ENCODE measurements around the gene POLR2E. TPM values are rescaled to one million over a fixed set of nuclear protein-coding genes. Genes with fewer than 3 reads are reported as not detected.

Gene POLR2E
- polyA plus RNA-seq, 3 donors, result 183 to 222 (median 195) TPM

GRCh38 chr19:1072371-1073015 lies 22.7 kb downstream of the POLR2E start:
- Mint-ChIP-seq H3K9me3 (no peaks in the 10 kb centered on the region), H3K4me1 (peaks cover 67% of the 10 kb centered on the region), H3K27me3 (ENCODE audit: low read depth in 3 of 3) (peaks cover 0 to 1% (median 0%) of the 10 kb centered on the region in 3 donors), H3K4me3 (no peak overlapping the region), H3K36me3 (peaks cover 42 to 75% of the 10 kb centered on the region in 2 donors), H3K27ac (peak overlapping the region in 6 of 7 donors; percentile 15 to 80 (median 37))
- TF ChIP-seq CTCF (IDR thresholded peaks at IDR 0.05), result no peak
- Histone ChIP-seq H3K36me3 (replicated peaks in 1 of 2; ENCODE audit: control insufficient read depth in 1 of 2, insufficient read depth in 2 of 2, low read length in 2 of 2) (peaks cover 53 to 58% of the 10 kb centered on the region in 2 donors), H3K9me3 (replicated peaks in 1 of 2; ENCODE audit: control insufficient read depth in 1 of 2, insufficient read depth in 1 of 2, low read length in 2 of 2) (no peaks in the 10 kb centered on the region), H3K27ac (ENCODE audit: low read depth in 1 of 2, low read length in 2 of 2) (no peak overlapping the region), H3K27me3 (ENCODE audit: control insufficient read depth in 2 of 2, insufficient read depth in 2 of 2, low read length in 2 of 2) (no peaks in the 10 kb centered on the region), H2AFZ (ENCODE audit: insufficient read depth, low read depth, low read length, poor library complexity, severe bottlenecking) (no peak overlapping the region), H3K4me1 (ENCODE audit: control insufficient read depth in 1 of 2, insufficient read depth in 2 of 2, low read length in 2 of 2) (peaks cover 77 to 92% of the 10 kb centered on the region in 2 donors), H3K79me2 (ENCODE audit: insufficient read depth, low read length) (peaks cover 95% of the 10 kb centered on the region), H3K9ac (ENCODE audit: insufficient read depth, low read length, poor library complexity, severe bottlenecking) (no peak overlapping the region), H3K4me3 (replicated peaks in 1 of 3; ENCODE audit: low read depth in 2 of 3, low read length in 3 of 3) (no peak overlapping the region), H4K20me1 (ENCODE audit: insufficient read depth, low read length) (peaks cover 95% of the 10 kb centered on the region), H3K4me2 (replicated peaks; ENCODE audit: extremely low read depth, low read length, poor library complexity, severe bottlenecking) (no peak overlapping the region)
- DNase-seq, result no peak
- 82% methylated on average over 3 of the region's 11 CpGs for WGBS (ENCODE audit: insufficient coverage)
- intact Hi-C loops (cut with micrococcal nuclease), result loop anchor here in 1 of 2 donors (2.0 to 5.0 kb wide), 2 partner anchors 14 to 35 kb away; no protein-coding TSS in a partner anchor

GRCh38 chr19:1070931-1071791 lies 24.0 kb downstream of the POLR2E start:
- H3K79me2 ChIP-seq (ENCODE audit: insufficient read depth, low read length), result peaks cover 94% of the 10 kb centered on the region
- no peak overlapping the region for H3K9ac ChIP-seq (ENCODE audit: insufficient read depth, low read length, poor library complexity, severe bottlenecking)
- intact Hi-C loops (cut with micrococcal nuclease), result loop anchor here in 1 of 2 donors (5.0 kb wide), 1 partner anchor 34 kb away; no protein-coding TSS in a partner anchor
- H3K4me2 ChIP-seq (replicated peaks; ENCODE audit: extremely low read depth, low read length, poor library complexity, severe bottlenecking), result no peak overlapping the region
- WGBS (ENCODE audit: insufficient coverage), result 95% methylated on average over 98 of the region's 99 CpGs
- H3K4me1 ChIP-seq (ENCODE audit: control insufficient read depth in 1 of 2, insufficient read depth in 2 of 2, low read length in 2 of 2), result peaks cover 70 to 88% of the 10 kb centered on the region in 2 donors
- no peak for DNase-seq
- H3K27me3 Mint-ChIP-seq (ENCODE audit: low read depth in 3 of 3), result peaks cover 0 to 1% (median 0%) of the 10 kb centered on the region in 3 donors
- no peak overlapping the region for H3K4me3 ChIP-seq (replicated peaks in 1 of 3; ENCODE audit: low read depth in 2 of 3, low read length in 3 of 3)
- H3K4me3 Mint-ChIP-seq, result no peak overlapping the region
- H3K9me3 Mint-ChIP-seq, result no peaks in the 10 kb centered on the region
- TF ChIP-seq CTCF (IDR thresholded peaks at IDR 0.05), result no peak
- H4K20me1 ChIP-seq (ENCODE audit: insufficient read depth, low read length), result peaks cover 88% of the 10 kb centered on the region
- peaks cover 38 to 63% of the 10 kb centered on the region in 2 donors for H3K36me3 Mint-ChIP-seq
- peak overlapping the region in 1 of 7 donors; percentile 70 for H3K27ac Mint-ChIP-seq
- H3K4me1 Mint-ChIP-seq, result peaks cover 61% of the 10 kb centered on the region
- peaks cover 49 to 53% of the 10 kb centered on the region in 2 donors for H3K36me3 ChIP-seq (replicated peaks in 1 of 2; ENCODE audit: control insufficient read depth in 1 of 2, insufficient read depth in 2 of 2, low read length in 2 of 2)
- H3K27me3 ChIP-seq (ENCODE audit: control insufficient read depth in 2 of 2, insufficient read depth in 2 of 2, low read length in 2 of 2), result no peaks in the 10 kb centered on the region
- no peak overlapping the region for H2AFZ ChIP-seq (ENCODE audit: insufficient read depth, low read depth, low read length, poor library complexity, severe bottlenecking)
- H3K27ac ChIP-seq (ENCODE audit: low read depth in 1 of 2, low read length in 2 of 2), result no peak overlapping the region
- H3K9me3 ChIP-seq (replicated peaks in 1 of 2; ENCODE audit: control insufficient read depth in 1 of 2, insufficient read depth in 1 of 2, low read length in 2 of 2), result no peaks in the 10 kb centered on the region
